ENCODE data around the gene PPP2R1B. TPM values are rescaled to one million over a fixed set of nuclear protein-coding genes. Genes with fewer than 3 reads are reported as not detected.

The PPP2R1B gene
- polyA plus RNA-seq, 2 of the 4 experiments (the other 2 are of a cell fraction), result 18.6 to 24.7 TPM

DNA sequence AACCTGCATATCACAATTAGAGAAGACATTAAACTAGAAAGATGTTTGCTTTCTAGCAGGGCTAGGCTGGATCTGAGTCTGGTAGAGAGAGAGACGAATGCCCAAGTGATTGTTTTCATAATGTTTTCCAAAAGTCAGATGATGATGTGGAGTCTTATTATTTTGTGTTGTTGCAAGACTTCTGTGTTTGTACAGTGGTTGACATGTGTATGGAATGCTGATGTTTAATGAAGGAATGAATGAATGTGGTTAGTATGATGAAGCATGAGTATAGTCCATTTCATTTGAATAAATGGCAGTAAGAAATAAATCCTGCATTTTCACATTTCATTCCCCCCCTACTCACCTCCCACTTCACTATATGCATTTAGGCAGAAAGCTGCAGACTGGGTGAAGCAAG is 69.6 kb downstream of the PPP2R1B start:
- H3K4me2 ChIP-seq, result 0 out of 3 replicates have a peak overlapping the region, but pooled peaks have one; percentile 13
- POLR2A ChIA-PET, result no interaction called here
- FAIRE-seq, result no peak
- no peaks in the 10 kb centered on the region for H3K9me3 ChIP-seq
- WGBS (ENCODE audit: missing lambda C conversion rate), result 52% methylated on average over 1 of the region's 1 CpG
- 0 out of 3 replicates have a peak, but pooled peaks cover 10% of the 10 kb centered on the region for H3K4me1 ChIP-seq
- CTCF ChIA-PET, result interaction anchor here (1.2 kb wide), 1 partner anchor 10 kb away, joined by 3 read pairs; no protein-coding TSS in a partner anchor
- H3K4me3 ChIP-seq, result no peak overlapping the region
- DNase-seq (ENCODE audit: low read depth in 1 of 2, low spot score in 1 of 2), result no peak
- H3K27ac ChIP-seq, result no peak overlapping the region
- ATAC-seq, result no peak
- no peak for TF ChIP-seq NPAS2 (CRISPR knock-in tag; IDR thresholded peaks at IDR 0.05; ENCODE audit: borderline replicate concordance)
- no peak for TF ChIP-seq RNF2 (IDR thresholded peaks at IDR 0.05; ENCODE audit: borderline replicate concordance, low read depth)
- TF ChIP-seq CBX2 (IDR thresholded peaks at IDR 0.05; ENCODE audit: borderline replicate concordance, low read depth), result no peak
- TF ChIP-seq ZC3H11A (IDR thresholded peaks at IDR 0.05), result no peak
- no peak for TF ChIP-seq CBX8 (IDR thresholded peaks at IDR 0.05)
- TF ChIP-seq ZNF302 (CRISPR knock-in tag; IDR thresholded peaks at IDR 0.05), result no peak
- TF ChIP-seq ELK1 (IDR thresholded peaks at IDR 0.05; ENCODE audit: low read depth, low read length), result no peak
- TF ChIP-seq KDM1A (IDR thresholded peaks at IDR 0.05; ENCODE audit: low read depth), result no peak
- TF ChIP-seq CHD2 (IDR thresholded peaks at IDR 0.05; ENCODE audit: low read length, partially characterized antibody), result no peak
- TF ChIP-seq HOXB13 (CRISPR knock-in tag; IDR thresholded peaks at IDR 0.05; ENCODE audit: low read depth), result no peak
- no peak for TF ChIP-seq TFCP2L1 (CRISPR knock-in tag; IDR thresholded peaks at IDR 0.05)
- TF ChIP-seq NR3C1 (IDR thresholded peaks at IDR 0.05), result no peak

GRCh38 chr11:111694851-111695250 is 71.3 kb downstream of the PPP2R1B start:
- TF ChIP-seq FOSL2 (IDR thresholded peaks at IDR 0.05) (no peak), FOSL2 (CRISPR knock-in tag; IDR thresholded peaks at IDR 0.05) (no peak), MAFK (IDR thresholded peaks at IDR 0.05; ENCODE audit: partially characterized antibody) (no peak), NPAS2 (CRISPR knock-in tag; IDR thresholded peaks at IDR 0.05; ENCODE audit: borderline replicate concordance) (no peak), ZC3H11A (IDR thresholded peaks at IDR 0.05) (no peak), GATA3 (IDR thresholded peaks at IDR 0.05; ENCODE audit: borderline replicate concordance) (no peak), CTCF (IDR thresholded peaks at IDR 0.05) (no peak), RFX5 (IDR thresholded peaks at IDR 0.05) (no peak), PBX3 (IDR thresholded peaks at IDR 0.05) (no peak), EP300 (IDR thresholded peaks at IDR 0.05) (no peak), RARB (CRISPR knock-in tag; IDR thresholded peaks at IDR 0.05) (no peak)
- TF ChIP-seq, protein P1, sequence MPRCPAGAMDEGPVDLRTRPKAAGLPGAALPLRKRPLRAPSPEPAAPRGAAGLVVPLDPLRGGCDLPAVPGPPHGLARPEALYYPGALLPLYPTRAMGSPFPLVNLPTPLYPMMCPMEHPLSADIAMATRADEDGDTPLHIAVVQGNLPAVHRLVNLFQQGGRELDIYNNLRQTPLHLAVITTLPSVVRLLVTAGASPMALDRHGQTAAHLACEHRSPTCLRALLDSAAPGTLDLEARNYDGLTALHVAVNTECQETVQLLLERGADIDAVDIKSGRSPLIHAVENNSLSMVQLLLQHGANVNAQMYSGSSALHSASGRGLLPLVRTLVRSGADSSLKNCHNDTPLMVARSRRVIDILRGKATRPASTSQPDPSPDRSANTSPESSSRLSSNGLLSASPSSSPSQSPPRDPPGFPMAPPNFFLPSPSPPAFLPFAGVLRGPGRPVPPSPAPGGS (IDR thresholded peaks at IDR 0.05), result no peak
- TF ChIP-seq, protein P2, sequence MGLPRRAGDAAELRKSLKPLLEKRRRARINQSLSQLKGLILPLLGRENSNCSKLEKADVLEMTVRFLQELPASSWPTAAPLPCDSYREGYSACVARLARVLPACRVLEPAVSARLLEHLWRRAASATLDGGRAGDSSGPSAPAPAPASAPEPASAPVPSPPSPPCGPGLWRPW (IDR thresholded peaks at IDR 0.05), result no peak
- no peak for FAIRE-seq
- WGBS (ENCODE audit: missing lambda C conversion rate), result 62% methylated on average over 4 of the region's 4 CpGs
- peak in 1 of 2 experiments; percentile 61; a peak in 2 of 6 replicates for ATAC-seq
- Histone ChIP-seq H3K9me3 (no peaks in the 10 kb centered on the region), H3K4me2 (peak overlapping the region; percentile 7; the same call in 1 of the 3 replicates), H3K27ac (no peak overlapping the region), H3K4me1 (0 out of 3 replicates have a peak, but pooled peaks cover 10% of the 10 kb centered on the region), H3K4me3 (no peak overlapping the region)
- ChIA-PET POLR2A (no interaction called here), CTCF (no interaction called here)
- DNase-seq (ENCODE audit: low read depth in 1 of 2, low spot score in 1 of 2), result peak in 1 of 2 experiments; percentile 41

All from A549 (cell line).